K562 (cell line): Measurements from ENCODE around the gene CNR2. TPM values are rescaled to one million over a fixed set of nuclear protein-coding genes. Genes with fewer than 3 reads are reported as not detected.
"Not testable (repeated sequence)": the region's sequence is repeated elsewhere in the genome, so short reads cannot be mapped to it uniquely, and the experiment has no call there.

ENCODE experiments used
- ATAC-seq: fragments of 200-7000 bp; cut with Tn5 transposase; 3 replicates; pipeline ENCODE4 v1.9.1; 2020; ENCODE audit warnings: moderate library complexity
- BruUV-seq: library from RNA; stranded (reverse); fragments of 400-500 nt; replicated peaks from 2 replicates; lab custom pipeline; 2021; lab: Mats Ljungman, UMichigan
- CTCF ChIA-PET: fragments of 300-600 bp; formaldehyde crosslinking; extraction: SDS; loops from one replicate; lab custom pipeline; 2021; ENCODE audit warnings: low intra/inter-chr PET ratio; lab: Yijun Ruan, JAX
- POLR2A ChIA-PET: fragments of 300-600, 350-650 bp; sonication (Branson Sonifier 250); formaldehyde crosslinking; extraction: SDS; loops from one replicate; lab custom pipeline; 2021; ENCODE audit warnings: antibody characterized with exemption, inconsistent platforms; lab: Yijun Ruan, JAX
- DNase-seq, 4 experiments: peaks; one replicate each; pipeline versions ENCODE4 v3.0.0 to v3.0.0-alpha.2; 2011 to 2018; ENCODE audit warnings: low spot score in 3 of 4, mixed read lengths in 3 of 4; ENCODE audit errors: extremely low read depth in 1 of 4
- FAIRE-seq: peaks from 2 replicates; lab custom pipeline; 2011; peaks lifted over from hg19 to GRCh38; lab: Jason Lieb, UNC
- H2AFZ ChIP-seq: 2 replicates; pipeline ENCODE4 v1.6.0; 2011; ENCODE audit warnings: low read depth, low read length, control low read depth, inconsistent platforms
- H3K27ac ChIP-seq: fragments of 200-600 bp; 3 replicates; pipeline ENCODE4 v1.8.0; 2011; ENCODE audit warnings: low read depth, mild to moderate bottlenecking, control low read depth, inconsistent platforms, low read length, moderate library complexity, mixed read lengths; ENCODE audit errors: extremely low read depth
- H3K27me3 ChIP-seq, 2 experiments: fragments of 300-600 bp in 1 of 2; 2 replicates in 1 of 2; 3 replicates in 1 of 2; pipeline versions ENCODE4 v1.6.0 to v1.8.0; 2011; ENCODE audit warnings: inconsistent platforms in 2 of 2, low read length in 2 of 2, mild to moderate bottlenecking in 1 of 2, mixed read lengths in 1 of 2, moderate library complexity in 1 of 2; ENCODE audit not compliant: control insufficient read depth in 2 of 2, insufficient read depth in 2 of 2
- H3K36me3 ChIP-seq: fragments of 300-600 bp; 3 replicates; pipeline ENCODE4 v1.8.0; 2011; ENCODE audit warnings: mild to moderate bottlenecking, low read length, inconsistent platforms; ENCODE audit not compliant: control insufficient read depth, insufficient read depth
- H3K4me1 ChIP-seq, 2 experiments: fragments of 200-600 bp in 1 of 2; replicated peaks in 1 of 2; 2 replicates in 1 of 2; 3 replicates in 1 of 2; pipeline versions ENCODE4 v1.5.1 to v1.8.0; 2011; ENCODE audit warnings: inconsistent platforms in 2 of 2, low read length in 2 of 2, mild to moderate bottlenecking in 1 of 2, mixed read lengths in 1 of 2, moderate library complexity in 1 of 2; ENCODE audit not compliant: control insufficient read depth in 2 of 2, insufficient read depth in 2 of 2
- H3K4me2 ChIP-seq: 2 replicates; pipeline ENCODE4 v1.6.1; 2011; ENCODE audit warnings: low read length, control low read depth, inconsistent platforms, mixed read lengths; ENCODE audit not compliant: insufficient read depth
- H3K4me3 ChIP-seq: fragments of 200-600 bp; sonication (generic), shearing (Covaris generic); 2 replicates; pipeline ENCODE4 v1.5.1; 2016; ENCODE audit warnings: control low read depth, inconsistent platforms
- H3K79me2 ChIP-seq: fragments of 200-600 bp; 3 replicates; pipeline ENCODE4 v1.8.0; 2011; ENCODE audit warnings: low read length, inconsistent platforms; ENCODE audit not compliant: control insufficient read depth, insufficient read depth
- H3K9ac ChIP-seq, 2 experiments: 2 replicates each; pipeline versions ENCODE4 v1.6.0 to v1.6.1; 2011; ENCODE audit warnings: low read depth in 2 of 2, low read length in 2 of 2, control low read depth in 1 of 2, inconsistent platforms in 1 of 2, mild to moderate bottlenecking in 1 of 2, mixed read lengths in 1 of 2; ENCODE audit not compliant: insufficient read depth in 1 of 2
- H3K9me1 ChIP-seq: one replicate; pipeline ENCODE4 v1.6.0; 2011; ENCODE audit warnings: inconsistent platforms, mild to moderate bottlenecking, low read length, moderate library complexity; ENCODE audit not compliant: control insufficient read depth, insufficient read depth
- H3K9me3 ChIP-seq: replicated peaks from 2 replicates; pipeline ENCODE4 v1.5.1; 2011; ENCODE audit warnings: low read depth, low read length, inconsistent platforms; ENCODE audit not compliant: control insufficient read depth, insufficient read depth
- H4K20me1 ChIP-seq: replicated peaks from 2 replicates; pipeline ENCODE4 v1.6.1; 2011; ENCODE audit warnings: low read length, inconsistent platforms, mixed read lengths; ENCODE audit not compliant: control insufficient read depth, insufficient read depth
- CBX1 ChIP-seq: sonication (generic); IDR thresholded peaks from 2 replicates; pipeline ENCODE4 v1.6.1; 2016; ENCODE audit warnings: antibody characterized with exemption, low read depth, mild to moderate bottlenecking
- CBX3 ChIP-seq, 2 experiments: IDR thresholded peaks; 1 replicate in 1 of 2; 2 replicates in 1 of 2; pipeline ENCODE4 v1.6.1; 2012; ENCODE audit warnings: inconsistent platforms in 2 of 2, low read length in 2 of 2, borderline replicate concordance in 1 of 2, control low read depth in 1 of 2
- CBX5 ChIP-seq: IDR thresholded peaks from 2 replicates; pipeline ENCODE4 v1.6.1; 2014; ENCODE audit warnings: low read depth, borderline replicate concordance
- TRIM24 ChIP-seq, 2 experiments: fragments of 450-650 bp; IDR thresholded peaks; 2 replicates each; pipeline ENCODE4 v1.6.1; 2016
- TRIM28 ChIP-seq: fragments of 450-650 bp; IDR thresholded peaks from 2 replicates; pipeline ENCODE4 v1.6.1; 2017
- ZNF280A ChIP-seq: fragments of 450-650 bp; IDR thresholded peaks from 2 replicates; pipeline ENCODE4 v1.6.1; 2018; ENCODE audit warnings: mild to moderate bottlenecking, low read depth; ENCODE audit not compliant: partially characterized antibody
- ZNF280B ChIP-seq: fragments of 250-450 bp; sonication (Bioruptor Pico); IDR thresholded peaks from 2 replicates; pipeline ENCODE4 v1.5.1; 2021; ENCODE audit warnings: mild to moderate bottlenecking
- ZNF766 ChIP-seq: fragments of 200-800 bp; sonication (Bioruptor generic); conservative IDR thresholded peaks from 2 replicates; pipeline ENCODE4 v1.6.1; 2016; ENCODE audit warnings: missing genetic modification characterization, missing compliant biosample characterization
- WGBS: fragments of 100-300 bp; shearing (Covaris generic); methylation state at CpG from one replicate; pipeline ENCODE4 v1.1.6; 2016; ENCODE audit warnings: low coverage, mixed read lengths; ENCODE audit not compliant: insufficient coverage; ENCODE audit errors: missing lambda C conversion rate; 5-methylcytosine and 5-hydroxymethylcytosine counted together
- in situ Hi-C: fragments of 300-500 bp; cut with MboI; formaldehyde crosslinking; loops from 4 replicates; pipeline ENCODE4 v1.15.0; 2018; ENCODE audit warnings: inconsistent platforms, mixed read lengths
- intact Hi-C: fragments of 100-400 bp; cut with micrococcal nuclease; formaldehyde crosslinking; loops from 2 replicates; pipeline ENCODE4 v1.14.2; 2022
- polyA plus RNA-seq, 8 experiments: library from polyadenylated mRNA; depleted of rRNA in 4 of 8; stranded (reverse) in 5 of 8; unstranded in 3 of 8; fragments of >200 nt; fragmentation: Nextera tagmentation in 2 of 8; fragmentation: Illumina TruSeq in 1 of 8; extraction: Ambion mirVana in 2 of 8; extraction: Trizol in 1 of 8; gene quantifications; 2 replicates each; pipeline versions ENCODE4 v1.2.1 to v1.2.3, GENCODE V29; 2011 to 2014; ENCODE audit warnings: inconsistent platforms in 1 of 8, missing spikeins in 1 of 8
- total RNA-seq, 7 experiments: library from RNA; depleted of rRNA in 6 of 7; stranded (reverse); fragments of >200 nt in 6 of 7; fragmentation: Illumina TruSeq in 2 of 7; extraction: Trizol in 2 of 7; gene quantifications; 2 replicates each; pipeline versions ENCODE4 v1.2.1 to v1.2.3, GENCODE V29; 2011 to 2021; ENCODE audit warnings: low replicate concordance in 1 of 7

The CNR2 gene
- total and polyA plus RNA-seq, 9 of the 15 experiments (the other 6 are each of a cell fraction or from before 2014, with no cell fraction given), result not detected

DNA sequence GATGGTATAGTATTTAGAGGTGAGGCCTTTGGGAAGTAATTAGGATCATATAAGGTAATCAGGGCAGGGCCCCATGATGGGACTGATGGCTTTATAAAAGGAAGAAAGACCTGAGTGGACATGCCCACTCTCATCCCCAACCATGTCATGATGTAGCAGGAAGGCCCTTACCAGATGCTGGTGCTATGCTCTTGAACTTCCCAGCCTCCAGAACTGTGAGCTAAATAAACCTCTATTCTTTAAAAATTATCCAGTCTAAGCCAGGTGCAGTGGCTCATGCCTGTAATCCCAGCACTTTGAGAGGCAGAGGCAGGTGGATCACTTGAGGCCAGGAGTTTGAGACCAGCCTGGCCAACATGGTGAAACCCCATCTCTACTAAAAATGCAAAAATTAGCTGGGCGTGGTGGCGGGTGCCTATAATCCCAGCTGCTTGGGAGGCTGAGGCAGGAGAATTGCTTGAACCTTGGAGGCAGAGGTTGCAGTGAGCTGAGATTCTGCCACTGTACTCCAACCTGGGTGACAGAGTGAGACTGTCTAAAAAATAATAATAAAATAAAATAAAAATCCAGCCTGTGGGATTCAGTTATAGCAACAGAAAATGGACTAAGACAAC lies 65.6 kb downstream of the CNR2 start:
- H3K9me1 ChIP-seq, H3K27me3 ChIP-seq, H2AFZ ChIP-seq, BruUV-seq, CTCF ChIA-PET, H3K79me2 ChIP-seq, H4K20me1 ChIP-seq, intact Hi-C loops, H3K4me3 ChIP-seq, H3K4me2 ChIP-seq, ATAC-seq, DNase-seq, FAIRE-seq, H3K27ac ChIP-seq, H3K9me3 ChIP-seq, H3K4me1 ChIP-seq, H3K9ac ChIP-seq: not testable (repeated sequence)
- H3K36me3 ChIP-seq, result peaks cover 20% of the 10 kb centered on the region
- WGBS, result 100% methylated on average over 2 of the region's 2 CpGs
- TF ChIP-seq TRIM28, result peak; percentile 80
- TF ChIP-seq CBX5, result peak; percentile 95
- peak; percentile 100 for TF ChIP-seq ZNF766 (CRISPR knock-in tag)
- 0 out of 2 replicates have a peak, but pooled peaks have one; percentile 43 for TF ChIP-seq ZNF280B
- TF ChIP-seq CBX3 (IDR thresholded peaks at IDR 0.05; ENCODE audit: borderline replicate concordance in 1 of 2, low read length in 2 of 2), result peak in 1 of 2 experiments; percentile 98; a peak in 2 of 3 replicates
- TF ChIP-seq ZNF280A, result peak; percentile 83
- TF ChIP-seq CBX1, result peak; percentile 39; the same call in 1 of the 2 replicates
- 0 out of 4 replicates have a peak, but pooled peaks of 1 of the 2 experiments have one; percentile 22 for TF ChIP-seq TRIM24 (IDR thresholded peaks at IDR 0.05)
- POLR2A ChIA-PET, result interaction anchor here (0.8 kb wide), 1 partner anchor 22 kb away, joined by 3 read pairs; the partner anchor contains the start of gene HMGCL
- in situ Hi-C loops, result loop anchor here (10.0 kb wide), 1 partner anchor 1717 kb away; no protein-coding TSS in a partner anchor
